Measurements from ENCODE around the gene NPHS2. TPM values are rescaled to one million over a fixed set of nuclear protein-coding genes. Genes with fewer than 3 reads are reported as not detected.

Gene NPHS2
- total RNA-seq, 2 experiments from 2014 or later: not detected

- no peaks in the 10 kb centered on the region for H3K9me3 Mint-ChIP-seq
- DNase-seq: no peak
- H3K4me3 Mint-ChIP-seq: no peak overlapping the region
- POLR2A ChIA-PET: no interaction called here
- no peak overlapping the region for H3K27ac Mint-ChIP-seq
- H3K27me3 Mint-ChIP-seq: peaks cover 5% of the 10 kb centered on the region
- CTCF ChIA-PET: no interaction called here
- H3K36me3 Mint-ChIP-seq (ENCODE audit: low read depth): no peaks in the 10 kb centered on the region
- H3K4me1 Mint-ChIP-seq: no peaks in the 10 kb centered on the region
Observed at GRCh38 chr1:179516976-179517705, 58.6 kb downstream of the NPHS2 start.

- Mint-ChIP-seq H3K4me1 (peaks cover 8% of the 10 kb centered on the region), H3K27ac (no peak overlapping the region), H3K36me3 (ENCODE audit: low read depth) (no peaks in the 10 kb centered on the region), H3K27me3 (peaks cover 2% of the 10 kb centered on the region), H3K4me3 (no peak overlapping the region), H3K9me3 (no peaks in the 10 kb centered on the region)
- DNase-seq: no peak
- ChIA-PET POLR2A (no interaction called here), CTCF (no interaction called here)
Observed at GRCh38 chr1:179510038-179510437, 65.7 kb downstream of the NPHS2 start.

DNA sequence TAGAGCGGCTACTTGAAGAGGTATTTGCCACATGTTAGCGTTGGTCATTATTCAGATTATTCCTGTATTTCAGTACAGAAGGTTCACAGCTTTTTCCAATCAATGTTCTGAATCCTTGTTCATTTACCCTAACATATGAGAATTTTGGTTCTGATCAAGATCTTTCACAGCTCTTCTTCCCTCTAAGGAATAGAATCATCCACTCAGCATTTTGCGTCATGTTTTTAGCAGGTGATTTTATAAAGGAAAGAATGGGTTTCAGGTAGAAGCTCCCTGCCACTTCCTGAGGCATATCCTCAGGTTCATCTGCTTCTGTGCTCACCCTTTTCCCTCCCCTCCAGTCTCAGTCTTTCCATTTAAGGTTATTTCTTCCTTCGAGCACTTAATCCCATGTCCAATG is 66.4 kb downstream of the NPHS2 start:
- no peak overlapping the region for H3K4me3 Mint-ChIP-seq
- H3K4me1 Mint-ChIP-seq: peaks cover 8% of the 10 kb centered on the region

GRCh38 chr1:179506199-179506598 is 69.5 kb downstream of the NPHS2 start:
- Mint-ChIP-seq H3K36me3 (ENCODE audit: low read depth) (no peaks in the 10 kb centered on the region), H3K27ac (no peak overlapping the region), H3K4me1 (peaks cover 8% of the 10 kb centered on the region), H3K4me3 (no peak overlapping the region), H3K9me3 (no peaks in the 10 kb centered on the region), H3K27me3 (no peaks in the 10 kb centered on the region)
- ChIA-PET POLR2A (no interaction called here), CTCF (no interaction called here)
- DNase-seq: no peak

More for the DNA sequence above, 66.4 kb downstream of the NPHS2 start:
- Mint-ChIP-seq H3K9me3 (no peaks in the 10 kb centered on the region), H3K27me3 (peaks cover 2% of the 10 kb centered on the region), H3K36me3 (ENCODE audit: low read depth) (no peaks in the 10 kb centered on the region), H3K27ac (no peak overlapping the region)
- CTCF ChIA-PET: no interaction called here
- DNase-seq: no peak
- POLR2A ChIA-PET: no interaction called here

Other genes starting within 250 kb of the NPHS2 start
- gene AXDND1, start 210.0 kb downstream of the NPHS2 start, total RNA-seq: under 1 TPM; 0.40 to 0.42 TPM
- not detected for gene TDRD5, start 15.9 kb upstream of the NPHS2 start, total RNA-seq
- gene FAM163A, start 167.3 kb upstream of the NPHS2 start, total RNA-seq: not detected

All from activated CD4-positive, alpha-beta T cell treated with anti-CD3 and anti-CD28 coated beads, Interleukin-2, amount 10 ng/mL, durations not matched to agents 7 days and 5 days (primary cell).